ENCODE data around the gene CCDC57.

DNA sequence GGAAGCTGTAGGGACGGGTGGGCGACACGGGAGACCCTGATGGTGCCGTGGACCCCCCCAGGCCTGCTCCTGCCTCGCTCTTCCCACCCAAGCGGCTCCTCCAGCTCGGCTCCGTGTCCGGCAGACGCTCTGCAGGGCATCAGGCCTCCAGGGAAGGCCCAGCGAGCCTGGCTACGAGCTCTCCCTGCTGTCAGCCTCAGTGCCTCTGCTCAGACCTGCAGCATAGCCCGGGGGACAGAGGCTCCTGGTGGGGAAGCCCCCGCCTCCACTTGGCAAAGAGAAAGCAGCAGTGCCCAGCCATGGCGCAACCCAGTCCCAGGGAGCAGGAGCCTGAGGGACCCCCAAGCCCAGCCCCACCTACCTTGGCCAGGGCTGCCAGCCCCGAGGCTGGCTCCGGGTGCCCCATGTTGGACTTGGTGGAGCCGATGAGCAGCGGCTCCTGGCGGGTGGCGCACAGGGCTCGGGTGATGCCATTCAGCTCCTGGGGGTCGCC is 120.5 kb downstream of the CCDC57 start:
- TF ChIP-seq, protein P1, sequence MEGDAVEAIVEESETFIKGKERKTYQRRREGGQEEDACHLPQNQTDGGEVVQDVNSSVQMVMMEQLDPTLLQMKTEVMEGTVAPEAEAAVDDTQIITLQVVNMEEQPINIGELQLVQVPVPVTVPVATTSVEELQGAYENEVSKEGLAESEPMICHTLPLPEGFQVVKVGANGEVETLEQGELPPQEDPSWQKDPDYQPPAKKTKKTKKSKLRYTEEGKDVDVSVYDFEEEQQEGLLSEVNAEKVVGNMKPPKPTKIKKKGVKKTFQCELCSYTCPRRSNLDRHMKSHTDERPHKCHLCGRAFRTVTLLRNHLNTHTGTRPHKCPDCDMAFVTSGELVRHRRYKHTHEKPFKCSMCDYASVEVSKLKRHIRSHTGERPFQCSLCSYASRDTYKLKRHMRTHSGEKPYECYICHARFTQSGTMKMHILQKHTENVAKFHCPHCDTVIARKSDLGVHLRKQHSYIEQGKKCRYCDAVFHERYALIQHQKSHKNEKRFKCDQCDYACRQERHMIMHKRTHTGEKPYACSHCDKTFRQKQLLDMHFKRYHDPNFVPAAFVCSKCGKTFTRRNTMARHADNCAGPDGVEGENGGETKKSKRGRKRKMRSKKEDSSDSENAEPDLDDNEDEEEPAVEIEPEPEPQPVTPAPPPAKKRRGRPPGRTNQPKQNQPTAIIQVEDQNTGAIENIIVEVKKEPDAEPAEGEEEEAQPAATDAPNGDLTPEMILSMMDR (IDR thresholded peaks at IDR 0.05; ENCODE audit: low read depth, low read length, poor library complexity, severe bottlenecking), result no peak
- no peak for TF ChIP-seq EZH2phosphoT487 (IDR thresholded peaks at IDR 0.05; ENCODE audit: borderline replicate concordance, low read length)
